Lower leg skin (tissue), 3 donors: ENCODE data around the gene GNPDA2.

Experiments
- POLR2A ChIP-seq, 2 donors: fragments of 450-650 bp; IDR thresholded peaks; one replicate each; pipeline ENCODE4 v1.6.1; 2016 to 2017; ENCODE audit warnings: antibody characterized with exemption in 2 of 2, mild to moderate bottlenecking in 1 of 2, moderate library complexity in 1 of 2
- TF ChIP-seq, protein P1 (sequence below), 3 donors: fragments of 450-650 bp; IDR thresholded peaks; one replicate each; pipeline ENCODE4 v1.5.1; 2016; ENCODE audit warnings: antibody characterized with exemption in 3 of 3, mild to moderate bottlenecking in 3 of 3, moderate library complexity in 2 of 3

DNA sequence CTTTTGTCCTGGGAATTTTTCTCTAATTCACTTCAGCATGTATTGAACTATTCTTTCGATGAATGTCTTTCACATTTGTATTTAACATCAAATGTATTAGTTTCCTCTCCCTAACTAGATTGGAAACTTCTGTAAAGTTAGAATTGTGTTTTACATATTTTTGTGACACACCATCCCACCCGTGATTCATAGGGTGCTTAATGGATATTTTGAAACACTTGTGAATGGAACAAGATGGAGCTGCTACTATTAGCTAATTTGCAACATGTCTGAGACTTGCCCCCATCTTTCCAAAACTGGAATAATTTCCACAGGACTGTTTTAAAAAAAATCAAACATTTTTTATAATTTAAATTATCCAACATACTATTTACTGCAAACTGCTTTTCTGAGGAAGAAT lies 30.2 kb upstream of the GNPDA2 start:
- TF ChIP-seq, protein P1, sequence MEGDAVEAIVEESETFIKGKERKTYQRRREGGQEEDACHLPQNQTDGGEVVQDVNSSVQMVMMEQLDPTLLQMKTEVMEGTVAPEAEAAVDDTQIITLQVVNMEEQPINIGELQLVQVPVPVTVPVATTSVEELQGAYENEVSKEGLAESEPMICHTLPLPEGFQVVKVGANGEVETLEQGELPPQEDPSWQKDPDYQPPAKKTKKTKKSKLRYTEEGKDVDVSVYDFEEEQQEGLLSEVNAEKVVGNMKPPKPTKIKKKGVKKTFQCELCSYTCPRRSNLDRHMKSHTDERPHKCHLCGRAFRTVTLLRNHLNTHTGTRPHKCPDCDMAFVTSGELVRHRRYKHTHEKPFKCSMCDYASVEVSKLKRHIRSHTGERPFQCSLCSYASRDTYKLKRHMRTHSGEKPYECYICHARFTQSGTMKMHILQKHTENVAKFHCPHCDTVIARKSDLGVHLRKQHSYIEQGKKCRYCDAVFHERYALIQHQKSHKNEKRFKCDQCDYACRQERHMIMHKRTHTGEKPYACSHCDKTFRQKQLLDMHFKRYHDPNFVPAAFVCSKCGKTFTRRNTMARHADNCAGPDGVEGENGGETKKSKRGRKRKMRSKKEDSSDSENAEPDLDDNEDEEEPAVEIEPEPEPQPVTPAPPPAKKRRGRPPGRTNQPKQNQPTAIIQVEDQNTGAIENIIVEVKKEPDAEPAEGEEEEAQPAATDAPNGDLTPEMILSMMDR (IDR thresholded peaks at IDR 0.05) = no peak
- TF ChIP-seq POLR2A (IDR thresholded peaks at IDR 0.05) = no peak
